Dendritic cell treated with granulocyte-macrophage colony-stimulating factor and Interleukin-4, amounts not matched to agents 40 ng/mL and 50 ng/mL, for 4 days (primary cell): Measurements from ENCODE around the gene FOXP1.
"Not testable (repeated sequence)": the region's sequence is repeated elsewhere in the genome, so short reads cannot be mapped to it uniquely, and the experiment has no call there.

ENCODE experiments used
- H3K27ac Mint-ChIP-seq: one replicate; pipeline ENCODE4 v1.8.0; 2022; ENCODE audit warnings: mild to moderate bottlenecking, mixed read lengths
- H3K27me3 Mint-ChIP-seq: one replicate; pipeline ENCODE4 v1.8.0; 2022; ENCODE audit warnings: mild to moderate bottlenecking, mixed read lengths
- H3K36me3 Mint-ChIP-seq: one replicate; pipeline ENCODE4 v1.8.0; 2022; ENCODE audit warnings: low read depth, mixed read lengths
- H3K4me1 Mint-ChIP-seq: one replicate; pipeline ENCODE4 v1.8.0; 2022; ENCODE audit warnings: low read depth, mixed read lengths
- H3K4me3 Mint-ChIP-seq: one replicate; pipeline ENCODE4 v1.8.0; 2022; ENCODE audit warnings: mild to moderate bottlenecking, moderate library complexity, mixed read lengths
- H3K9me3 Mint-ChIP-seq: one replicate; pipeline ENCODE4 v1.8.0; 2022; ENCODE audit warnings: mixed read lengths
- intact Hi-C: fragments of 100-400 bp; cut with micrococcal nuclease; formaldehyde crosslinking; loops from one replicate; pipeline ENCODE4 v1.15.0; 2022

The FOXP1 gene

DNA sequence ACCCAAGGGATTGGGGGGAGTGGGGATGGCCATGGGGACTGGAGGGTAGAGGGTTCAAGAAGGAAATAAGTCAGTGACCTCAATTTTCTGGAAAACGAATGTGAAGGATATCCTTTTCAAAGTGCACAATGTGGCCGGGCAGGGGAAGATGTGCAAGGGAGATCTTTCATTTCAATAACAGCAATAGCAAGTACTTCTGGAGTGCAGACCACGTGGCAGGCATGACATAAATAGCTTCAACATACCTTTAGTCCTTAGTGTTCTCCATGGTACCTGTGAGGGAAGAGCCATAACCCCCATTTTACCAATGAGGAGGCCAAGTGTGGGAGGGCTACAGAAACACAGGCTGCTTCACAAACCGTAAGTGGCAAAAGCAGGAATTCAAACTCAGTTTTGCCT is 138.7 kb downstream of the FOXP1 start:
- H3K4me3 Mint-ChIP-seq = peak overlapping the region; percentile 57
- H3K4me1 Mint-ChIP-seq = peaks cover 71% of the 10 kb centered on the region
- no peaks in the 10 kb centered on the region for H3K36me3 Mint-ChIP-seq
- intact Hi-C loops = loop anchor here (2.0 to 10.0 kb wide), 3 partner anchors 53 to 380 kb away; no protein-coding TSS in a partner anchor
- H3K27ac Mint-ChIP-seq = peak overlapping the region; percentile 98
- H3K27me3 Mint-ChIP-seq = no peaks in the 10 kb centered on the region
- H3K9me3 Mint-ChIP-seq = no peaks in the 10 kb centered on the region

DNA sequence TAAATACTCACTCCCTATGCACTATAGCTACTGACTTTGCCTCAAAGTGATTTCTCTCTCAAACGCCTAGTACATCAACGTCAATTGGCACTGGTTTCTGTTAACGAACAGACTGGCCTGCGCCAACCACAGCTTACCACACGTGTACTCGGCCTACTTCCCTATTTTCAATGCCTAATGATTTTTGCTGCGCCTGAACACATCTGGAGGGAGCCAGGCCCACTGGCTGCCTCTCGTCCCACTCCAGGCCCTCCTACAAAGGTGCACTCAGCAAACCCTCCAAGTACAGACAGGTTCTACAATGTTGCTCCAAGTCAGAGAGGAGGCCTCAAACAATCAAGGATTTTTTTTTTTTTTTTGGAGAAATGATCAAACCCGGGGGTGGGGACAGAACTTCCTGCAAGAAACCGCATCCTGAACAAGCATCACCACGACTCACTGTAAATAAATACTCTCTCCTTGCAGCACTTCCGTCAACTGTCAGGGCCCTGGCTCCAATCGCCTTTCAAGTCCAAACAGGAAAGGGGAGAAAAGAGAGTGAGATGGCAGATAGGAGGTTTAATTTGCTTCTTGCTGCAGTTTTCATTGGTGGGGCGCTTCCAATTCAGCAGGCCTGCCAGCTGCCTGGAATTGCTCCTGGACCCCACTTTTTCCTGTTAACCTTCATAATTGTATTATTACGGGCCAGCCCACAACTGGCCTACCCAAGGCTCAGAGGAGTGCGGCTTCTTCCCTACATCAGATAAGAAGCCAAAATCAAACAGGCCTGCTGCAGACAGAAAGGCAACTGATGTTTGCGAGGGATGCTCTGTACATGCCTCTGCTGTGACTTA is 139.3 kb downstream of the FOXP1 start:
- H3K9me3 Mint-ChIP-seq = no peaks in the 10 kb centered on the region
- no peaks in the 10 kb centered on the region for H3K36me3 Mint-ChIP-seq
- peaks cover 77% of the 10 kb centered on the region for H3K4me1 Mint-ChIP-seq
- peak overlapping the region; percentile 98 for H3K27ac Mint-ChIP-seq
- no peaks in the 10 kb centered on the region for H3K27me3 Mint-ChIP-seq
- intact Hi-C loops = loop anchor here (2.0 to 10.0 kb wide), 3 partner anchors 52 to 379 kb away; no protein-coding TSS in a partner anchor
- peak overlapping the region; percentile 57 for H3K4me3 Mint-ChIP-seq

DNA sequence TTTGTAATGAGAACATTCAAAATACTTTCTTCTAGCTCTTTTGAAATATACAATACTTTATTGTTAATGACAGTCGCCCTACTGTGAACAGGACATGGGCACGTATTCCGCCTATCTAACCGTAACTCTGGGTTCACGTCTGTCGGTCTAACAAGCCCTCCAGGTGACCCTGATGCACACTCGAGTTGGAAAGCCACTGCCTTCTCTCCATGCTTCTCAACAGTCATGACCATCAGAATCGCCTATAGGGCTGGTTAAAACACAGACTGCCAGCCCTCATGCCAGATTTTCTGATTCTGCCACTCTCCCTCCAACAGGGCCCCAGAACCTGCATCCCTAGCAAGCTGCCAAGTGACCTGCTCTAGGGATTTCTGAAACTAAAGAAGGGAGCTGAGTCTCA is 140.2 kb downstream of the FOXP1 start:
- Mint-ChIP-seq H3K4me3 (peak overlapping the region; percentile 10), H3K27ac (peak overlapping the region; percentile 98), H3K36me3 (no peaks in the 10 kb centered on the region), H3K27me3 (no peaks in the 10 kb centered on the region), H3K4me1 (peaks cover 82% of the 10 kb centered on the region), H3K9me3 (no peaks in the 10 kb centered on the region)
- intact Hi-C loops = loop anchor here (5.0 to 10.0 kb wide), 2 partner anchors 51 to 379 kb away; no protein-coding TSS in a partner anchor

DNA sequence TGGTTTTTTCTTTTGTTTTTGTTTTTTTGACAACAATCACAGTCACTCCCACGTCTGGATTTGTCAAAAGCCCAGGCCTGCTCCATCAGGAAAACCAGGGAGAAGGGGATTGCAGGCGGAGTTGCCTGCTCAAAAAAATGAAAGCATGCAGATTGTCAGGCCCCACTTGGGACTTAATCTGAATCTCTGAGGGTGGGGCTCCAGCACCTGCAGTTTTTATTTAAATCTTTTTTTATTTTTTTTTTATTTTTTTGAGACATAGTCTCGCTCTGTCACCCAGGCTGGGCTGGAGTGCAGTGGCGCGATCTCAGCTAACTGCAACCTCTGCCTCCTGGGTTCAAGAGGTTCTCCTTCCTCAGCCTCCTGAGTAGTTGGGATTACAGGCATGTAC is 140.9 kb downstream of the FOXP1 start:
- intact Hi-C loops = loop anchor here (5.0 to 10.0 kb wide), 2 partner anchors 50 to 378 kb away; no protein-coding TSS in a partner anchor
- Mint-ChIP-seq H3K4me1 (peaks cover 75% of the 10 kb centered on the region), H3K4me3 (no peak overlapping the region), H3K36me3 (peaks cover 2% of the 10 kb centered on the region), H3K9me3 (no peaks in the 10 kb centered on the region), H3K27me3 (no peaks in the 10 kb centered on the region), H3K27ac (peak overlapping the region; percentile 98)

DNA sequence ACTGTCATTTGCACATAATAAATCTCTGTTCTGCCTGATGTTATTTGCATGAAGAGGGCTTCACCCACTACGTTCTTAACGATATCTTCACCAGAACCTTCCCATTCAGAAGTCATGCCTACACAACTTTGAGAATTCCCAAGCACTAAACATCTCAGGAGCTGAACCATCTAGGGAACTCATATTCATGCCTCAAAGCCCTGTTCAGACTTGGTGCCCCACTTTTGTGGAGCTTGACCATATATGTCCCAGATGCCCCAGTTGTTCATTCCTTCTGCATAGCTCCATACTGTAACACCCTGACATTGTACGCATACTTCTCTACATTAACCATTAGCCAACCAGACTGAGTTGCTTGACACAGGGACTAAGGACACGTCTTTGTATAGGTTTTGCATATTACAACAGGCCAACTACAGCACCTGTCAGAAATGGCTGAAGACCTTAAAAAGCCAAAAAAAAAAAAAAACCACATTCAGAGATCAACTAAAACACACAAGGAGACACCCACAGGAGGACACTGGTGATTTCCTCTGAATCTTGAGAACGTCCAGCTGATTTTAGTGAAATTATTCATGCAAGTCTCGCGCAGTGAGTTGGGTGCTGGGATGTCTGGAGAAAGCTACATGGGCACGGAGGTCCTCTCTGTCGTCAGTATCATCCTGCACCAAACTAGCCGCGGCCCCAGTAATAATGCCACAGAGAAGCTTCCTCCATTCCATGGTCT is 141.4 kb downstream of the FOXP1 start:
- Mint-ChIP-seq H3K4me1 (peaks cover 70% of the 10 kb centered on the region), H3K36me3 (peaks cover 8% of the 10 kb centered on the region), H3K9me3 (no peaks in the 10 kb centered on the region), H3K27ac (peak overlapping the region; percentile 98), H3K4me3 (peak overlapping the region; percentile 9), H3K27me3 (no peaks in the 10 kb centered on the region)
- intact Hi-C loops = loop anchor here (5.0 to 10.0 kb wide), 2 partner anchors 50 to 377 kb away; no protein-coding TSS in a partner anchor

DNA sequence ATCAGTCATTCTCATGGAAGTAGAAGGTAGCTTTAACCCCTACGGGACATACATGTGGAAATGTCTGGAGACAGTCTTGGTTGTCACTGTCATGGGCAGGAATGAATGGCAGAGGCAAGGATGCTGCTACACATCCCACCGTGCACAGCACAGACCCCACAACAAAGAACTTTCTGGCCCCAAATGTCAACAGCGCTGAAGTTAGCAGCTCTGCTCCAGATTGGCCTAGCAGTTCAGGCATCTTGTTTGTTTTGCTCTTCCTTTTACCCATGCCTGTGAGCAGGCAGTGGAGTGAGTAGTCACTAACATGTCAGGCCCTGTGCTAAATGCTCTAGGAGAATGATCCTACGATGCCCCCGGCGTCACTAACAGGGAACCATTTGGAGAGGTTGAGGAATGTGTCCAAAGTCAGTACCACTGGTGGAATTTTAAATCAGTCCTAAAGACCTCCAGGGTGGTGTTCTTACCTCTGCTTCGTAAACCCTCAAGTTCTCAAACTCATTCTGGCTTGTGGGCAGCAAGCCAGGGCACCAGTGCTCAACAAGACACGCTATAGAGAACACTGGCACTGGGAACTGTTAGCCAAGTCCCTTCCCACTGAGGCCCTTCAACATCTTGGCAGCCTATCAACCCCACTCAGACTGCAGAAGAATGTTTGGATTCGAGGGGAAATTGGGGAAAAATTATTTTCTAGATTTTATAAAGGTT is 142.2 kb downstream of the FOXP1 start:
- Mint-ChIP-seq H3K4me3 (no peak overlapping the region), H3K9me3 (no peaks in the 10 kb centered on the region), H3K4me1 (peaks cover 67% of the 10 kb centered on the region), H3K36me3 (peaks cover 10% of the 10 kb centered on the region), H3K27ac (peak overlapping the region; percentile 98), H3K27me3 (no peaks in the 10 kb centered on the region)
- intact Hi-C loops = loop anchor here (5.0 to 10.0 kb wide), 2 partner anchors 49 to 377 kb away; no protein-coding TSS in a partner anchor

DNA sequence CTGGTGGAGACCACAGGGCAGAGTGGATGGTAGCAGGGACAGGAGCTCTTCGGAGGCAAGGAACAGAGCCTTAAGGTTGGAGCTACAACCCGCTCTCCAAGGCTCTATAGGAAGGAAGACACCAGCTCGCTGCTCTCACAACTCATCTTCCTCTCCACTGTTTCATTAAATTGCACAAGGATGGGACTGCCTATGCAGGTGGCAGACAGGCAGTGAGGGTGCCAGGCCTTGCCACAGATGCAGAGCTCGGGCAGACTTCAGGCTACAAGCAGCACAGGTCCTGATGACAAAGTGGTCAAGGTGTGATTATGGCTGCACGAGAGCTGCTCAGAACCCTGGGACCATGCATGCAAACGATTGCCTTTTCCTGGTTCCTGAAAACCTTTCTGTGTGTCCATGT is 144.6 kb downstream of the FOXP1 start:
- H3K27me3 Mint-ChIP-seq = no peaks in the 10 kb centered on the region
- H3K9me3 Mint-ChIP-seq = no peaks in the 10 kb centered on the region
- H3K4me1 Mint-ChIP-seq = peaks cover 54% of the 10 kb centered on the region
- intact Hi-C loops = no loop called here
- no peak overlapping the region for H3K4me3 Mint-ChIP-seq
- H3K27ac Mint-ChIP-seq = no peak overlapping the region
- H3K36me3 Mint-ChIP-seq = peaks cover 10% of the 10 kb centered on the region

DNA sequence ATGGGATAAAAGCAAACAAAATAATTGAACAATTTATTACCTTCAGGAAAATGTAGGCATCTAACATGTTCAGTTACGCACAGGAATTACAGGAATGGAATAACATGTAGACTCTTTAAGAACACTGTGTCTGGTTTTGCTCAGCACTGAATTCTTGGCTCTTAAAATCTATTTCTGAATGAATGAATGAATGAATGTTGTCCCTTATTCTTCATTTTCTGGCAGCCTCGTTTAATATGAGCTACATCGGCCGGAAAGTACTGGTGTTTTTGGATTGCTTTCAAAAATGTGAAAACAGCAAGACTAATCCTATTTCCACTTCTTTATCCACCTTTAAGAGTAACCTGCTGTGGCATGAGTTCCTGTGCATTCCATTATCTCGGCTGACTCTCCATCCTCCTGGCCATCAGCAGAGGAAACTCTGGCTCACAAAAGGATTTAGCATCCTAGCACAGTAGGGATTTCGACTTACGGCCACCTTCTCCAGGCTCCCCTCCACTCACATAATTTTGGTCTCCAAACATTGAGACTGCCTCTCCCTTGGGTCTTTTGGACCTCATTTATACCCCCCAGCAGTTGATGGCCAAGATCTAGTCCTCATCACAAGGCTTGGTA is 145.3 kb downstream of the FOXP1 start:
- Mint-ChIP-seq H3K4me3 (no peak overlapping the region), H3K4me1 (peaks cover 52% of the 10 kb centered on the region), H3K27me3 (no peaks in the 10 kb centered on the region), H3K36me3 (peaks cover 10% of the 10 kb centered on the region), H3K27ac (no peak overlapping the region), H3K9me3 (no peaks in the 10 kb centered on the region)
- intact Hi-C loops = no loop called here

DNA sequence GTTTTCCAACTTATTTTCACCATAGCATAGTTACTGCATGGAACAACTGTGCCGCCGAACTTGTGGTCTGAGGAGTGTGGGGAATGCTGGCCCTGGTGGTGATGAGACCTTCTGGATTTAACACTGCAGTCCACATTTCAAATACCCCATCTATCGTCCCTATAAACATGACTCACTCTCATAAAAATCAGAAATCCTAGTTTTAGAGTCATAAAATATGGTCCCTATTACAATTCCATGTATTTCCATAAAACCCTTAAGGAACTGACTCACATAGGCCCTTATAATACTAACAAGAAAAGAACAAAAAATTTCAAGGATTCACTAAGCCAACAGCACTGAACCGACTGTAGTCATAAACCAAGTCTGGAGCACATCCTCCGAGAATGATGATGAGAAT is 147.2 kb downstream of the FOXP1 start:
- Mint-ChIP-seq H3K27ac (no peak overlapping the region), H3K27me3 (no peaks in the 10 kb centered on the region), H3K4me1 (peaks cover 36% of the 10 kb centered on the region), H3K4me3 (no peak overlapping the region), H3K36me3 (peaks cover 10% of the 10 kb centered on the region), H3K9me3 (no peaks in the 10 kb centered on the region)
- intact Hi-C loops = no loop called here

DNA sequence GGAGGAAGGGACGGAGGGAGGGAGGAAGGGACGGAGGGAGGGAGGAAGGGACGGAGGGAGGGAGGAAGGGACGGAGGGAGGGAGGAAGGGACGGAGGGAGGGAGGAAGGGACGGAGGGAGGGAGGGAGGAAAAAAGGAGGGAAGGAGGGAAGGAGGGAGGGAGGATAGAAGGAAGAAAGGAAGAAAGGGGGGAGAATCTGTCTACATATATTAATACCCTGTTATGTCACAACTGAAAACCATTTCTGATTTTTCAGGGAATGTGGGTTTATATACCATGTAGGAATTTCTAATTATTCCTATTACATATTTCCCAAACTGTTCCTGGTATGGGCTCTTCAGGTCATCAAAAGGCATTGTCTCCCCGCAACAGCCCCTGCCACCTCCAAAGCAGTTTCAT is 147.7 kb downstream of the FOXP1 start:
- H3K27me3 Mint-ChIP-seq, H3K9me3 Mint-ChIP-seq, intact Hi-C loops, H3K4me3 Mint-ChIP-seq, H3K36me3 Mint-ChIP-seq, H3K27ac Mint-ChIP-seq: not testable (repeated sequence)
- peaks cover 34% of the 10 kb centered on the region for H3K4me1 Mint-ChIP-seq

DNA sequence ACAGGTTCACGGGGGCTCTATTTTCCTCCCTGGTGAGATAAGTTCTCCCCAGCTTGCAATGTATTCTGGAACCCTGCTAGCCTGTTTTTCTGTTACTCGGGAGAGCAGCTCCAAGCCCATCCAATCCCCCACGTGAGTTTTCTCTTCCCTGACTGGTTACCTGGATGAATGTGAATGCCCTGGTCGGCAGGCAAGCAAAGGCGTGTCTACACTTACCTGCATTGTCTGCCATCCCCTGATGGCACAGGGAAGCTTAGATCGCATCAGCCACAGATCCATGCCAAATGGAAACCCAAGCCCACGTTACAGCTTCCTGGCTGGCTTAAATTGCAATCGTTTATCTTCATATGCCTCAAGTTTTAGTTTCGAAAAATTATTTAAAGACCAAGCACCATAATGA is 149.9 kb downstream of the FOXP1 start:
- no peak overlapping the region for H3K27ac Mint-ChIP-seq
- peaks cover 10% of the 10 kb centered on the region for H3K36me3 Mint-ChIP-seq
- H3K9me3 Mint-ChIP-seq = no peaks in the 10 kb centered on the region
- H3K27me3 Mint-ChIP-seq = no peaks in the 10 kb centered on the region
- peaks cover 28% of the 10 kb centered on the region for H3K4me1 Mint-ChIP-seq
- intact Hi-C loops = no loop called here
- no peak overlapping the region for H3K4me3 Mint-ChIP-seq

DNA sequence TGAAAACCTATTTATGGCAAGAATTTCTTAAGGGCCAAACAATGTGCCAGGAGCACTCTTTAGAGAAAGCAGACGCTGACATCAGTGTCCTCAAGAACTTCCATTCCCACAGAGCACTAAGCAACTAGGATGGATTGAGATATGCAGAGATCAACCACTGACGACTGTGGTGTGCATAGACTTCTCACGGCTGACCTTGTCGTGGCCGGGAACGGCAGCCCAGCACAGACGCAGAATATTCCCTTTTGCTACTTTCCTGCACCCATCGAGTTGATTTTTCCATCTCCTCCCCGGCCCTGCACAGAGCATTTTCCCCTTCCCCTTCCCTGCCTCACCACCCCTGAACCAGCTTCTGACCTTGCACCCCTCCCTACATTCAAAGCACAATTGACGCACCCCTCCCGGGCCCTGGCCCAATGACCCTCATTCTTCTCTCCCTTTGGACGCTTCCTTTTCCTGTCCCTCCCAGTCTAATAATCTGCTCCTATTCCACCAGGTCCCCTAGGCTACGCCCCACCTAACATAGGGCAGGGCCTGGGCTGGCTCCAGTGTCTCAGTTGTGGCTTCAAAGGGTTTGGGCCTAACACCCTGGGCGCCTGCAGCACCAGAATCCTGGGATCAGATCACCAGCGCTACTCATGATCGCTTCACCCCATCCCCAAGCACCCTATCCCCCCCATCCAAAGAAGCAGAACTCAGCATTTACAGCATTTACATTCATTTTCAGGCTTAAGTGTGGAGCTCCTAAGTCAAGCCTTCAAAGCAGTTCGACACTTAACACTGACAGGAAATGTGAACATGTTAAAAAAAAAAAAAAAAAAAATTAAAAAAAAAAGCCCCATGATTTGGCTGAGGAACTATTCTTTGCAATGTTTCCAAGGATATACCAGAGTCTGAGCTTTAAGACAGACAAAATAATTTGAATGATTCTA is 151.2 kb downstream of the FOXP1 start:
- H3K9me3 Mint-ChIP-seq = no peaks in the 10 kb centered on the region
- peaks cover 38% of the 10 kb centered on the region for H3K4me1 Mint-ChIP-seq

More for the DNA sequence above, 151.2 kb downstream of the FOXP1 start:
- H3K27me3 Mint-ChIP-seq = no peaks in the 10 kb centered on the region
- H3K4me3 Mint-ChIP-seq = no peak overlapping the region
- peak overlapping the region; percentile 8 for H3K27ac Mint-ChIP-seq
- intact Hi-C loops = no loop called here
- peaks cover 4% of the 10 kb centered on the region for H3K36me3 Mint-ChIP-seq
